IMR-90 (cell line): ENCODE measurements around the gene HLA-F. TPM values are rescaled to one million over a fixed set of nuclear protein-coding genes. Genes with fewer than 3 reads are reported as not detected.
A peak's percentile ranks its signal among the peaks of the same experiment; 100 is the strongest.

ENCODE experiments used
- ATAC-seq: fragments of 200-7000 bp; cut with Tn5 transposase; 2 replicates; pipeline ENCODE4 v1.9.1; 2020; ENCODE audit warnings: low read depth, mild to moderate bottlenecking, moderate library complexity
- BruUV-seq: library from RNA; stranded (reverse); fragments of 400-500 nt; replicated peaks from 2 replicates; lab custom pipeline; 2021; lab: Mats Ljungman, UMichigan
- CTCF ChIA-PET: fragments of 300-600 bp; formaldehyde crosslinking; extraction: SDS; loops from one replicate; lab custom pipeline; 2021; ENCODE audit warnings: antibody characterized with exemption; lab: Yijun Ruan, JAX
- POLR2A ChIA-PET: fragments of 300-600 bp; sonication (Branson Sonifier 250); formaldehyde crosslinking; loops from one replicate; lab custom pipeline; 2022; ENCODE audit warnings: antibody characterized with exemption; ENCODE audit not compliant: unreplicated experiment; lab: Charles Lee
- DNase-seq: peaks from one replicate; pipeline ENCODE4 v3.0.0; 2013
- H2AFZ ChIP-seq: replicated peaks from 2 replicates; pipeline ENCODE3; 2013; ENCODE audit warnings: low read length, mild to moderate bottlenecking; ENCODE audit not compliant: poor library complexity
- H2AK5ac ChIP-seq: 2 replicates; pipeline ENCODE4 v1.6.1; 2013; ENCODE audit warnings: low read depth, low read length, inconsistent platforms
- H2AK9ac ChIP-seq: replicated peaks from 2 replicates; pipeline ENCODE3; 2013; ENCODE audit warnings: mild to moderate bottlenecking, low read depth, low read length, moderate library complexity; ENCODE audit not compliant: poor library complexity
- H2BK120ac ChIP-seq: 2 replicates; pipeline ENCODE4 v1.6.1; 2013; ENCODE audit warnings: low read depth, low read length, inconsistent platforms
- H2BK15ac ChIP-seq: 3 replicates; pipeline ENCODE4 v1.6.1; 2013; ENCODE audit warnings: low read depth, low read length, inconsistent platforms
- H2BK20ac ChIP-seq: 2 replicates; pipeline ENCODE4 v1.6.1; 2013; ENCODE audit warnings: low read depth, mild to moderate bottlenecking, inconsistent platforms, low read length, moderate library complexity
- H2BK5ac ChIP-seq: 2 replicates; pipeline ENCODE4 v1.6.1; 2013; ENCODE audit warnings: mild to moderate bottlenecking, low read depth, low read length, inconsistent platforms; ENCODE audit not compliant: poor library complexity, severe bottlenecking
- H3K14ac ChIP-seq: replicated peaks from 2 replicates; pipeline ENCODE4 v1.6.1; 2013; ENCODE audit warnings: low read depth, low read length, inconsistent platforms
- H3K18ac ChIP-seq: 2 replicates; pipeline ENCODE4 v1.6.1; 2013; ENCODE audit warnings: low read depth, low read length, control low read depth
- H3K23ac ChIP-seq: 2 replicates; pipeline ENCODE4 v1.6.1; 2013; ENCODE audit warnings: low read depth, low read length, inconsistent platforms
- H3K27ac ChIP-seq: 2 replicates; pipeline ENCODE4 v1.5.1; 2013; ENCODE audit warnings: mild to moderate bottlenecking, control low read depth, low read length; ENCODE audit not compliant: insufficient read depth
- H3K27me3 ChIP-seq: 2 replicates; pipeline ENCODE4 v1.6.1; 2013; ENCODE audit warnings: low read length; ENCODE audit not compliant: control insufficient read depth, insufficient read depth
- H3K36me3 ChIP-seq: 2 replicates; pipeline ENCODE4 v1.6.1; 2013; ENCODE audit warnings: low read length, mixed read lengths; ENCODE audit not compliant: control insufficient read depth, insufficient read depth
- H3K4ac ChIP-seq: 2 replicates; pipeline ENCODE4 v1.6.1; 2013; ENCODE audit warnings: low read depth, low read length, inconsistent platforms
- H3K4me1 ChIP-seq: 2 replicates; pipeline ENCODE4 v1.6.1; 2013; ENCODE audit warnings: low read length, mixed read lengths; ENCODE audit not compliant: control insufficient read depth, insufficient read depth
- H3K4me2 ChIP-seq: 2 replicates; pipeline ENCODE4 v1.6.1; 2013; ENCODE audit warnings: low read depth, mild to moderate bottlenecking, control low read depth, low read length, moderate library complexity
- H3K4me3 ChIP-seq: 2 replicates; pipeline ENCODE4 v1.5.1; 2013; ENCODE audit warnings: low read depth, mild to moderate bottlenecking, control low read depth, low read length, moderate library complexity; ENCODE audit not compliant: insufficient read depth
- H3K56ac ChIP-seq: 2 replicates; pipeline ENCODE4 v1.6.1; 2013; ENCODE audit warnings: low read length, inconsistent platforms; ENCODE audit not compliant: insufficient read depth; ENCODE audit errors: extremely low read depth
- H3K79me1 ChIP-seq, 2 experiments: 2 replicates each; pipeline ENCODE4 v1.6.1; 2013; ENCODE audit warnings: low read length in 2 of 2, inconsistent platforms in 1 of 2, low read depth in 1 of 2
- H3K9ac ChIP-seq: 2 replicates; pipeline ENCODE4 v1.6.1; 2013; ENCODE audit warnings: low read depth, low read length, control low read depth
- H3K9me1 ChIP-seq: 2 replicates; pipeline ENCODE4 v1.6.1; 2013; ENCODE audit warnings: low read length, inconsistent platforms; ENCODE audit not compliant: insufficient read depth
- H3K9me3 ChIP-seq: 2 replicates; pipeline ENCODE4 v1.6.1; 2013; ENCODE audit warnings: low read length; ENCODE audit not compliant: control insufficient read depth, insufficient read depth
- H4K20me1 ChIP-seq: 2 replicates; pipeline ENCODE4 v1.6.1; 2013; ENCODE audit warnings: low read length, inconsistent platforms; ENCODE audit not compliant: insufficient read depth
- H4K5ac ChIP-seq: 2 replicates; pipeline ENCODE4 v1.6.1; 2013; ENCODE audit warnings: mild to moderate bottlenecking, low read depth, low read length, control low read depth
- H4K8ac ChIP-seq, 2 experiments: 2 replicates each; pipeline ENCODE4 v1.6.1; 2013; ENCODE audit warnings: low read depth in 2 of 2, low read length in 2 of 2, control low read depth in 1 of 2, inconsistent platforms in 1 of 2
- H4K91ac ChIP-seq: 2 replicates; pipeline ENCODE4 v1.6.1; 2013; ENCODE audit warnings: low read depth, low read length, inconsistent platforms; ENCODE audit not compliant: insufficient read depth
- ELK1 ChIP-seq: fragments of 150-350 bp; IDR thresholded peaks from 2 replicates; pipeline ENCODE4 v1.6.1; 2016; ENCODE audit warnings: low read depth, mild to moderate bottlenecking, low read length, moderate library complexity, borderline replicate concordance
- WGBS, 2 experiments: methylation state at CpG; one replicate each; pipeline versions ENCODE4 v1.1.5 to v1.1.7; 2013; ENCODE audit warnings: missing lambda C conversion rate in 2 of 2; ENCODE audit not compliant: insufficient read length in 1 of 2; ENCODE audit errors: extremely low coverage in 2 of 2; 5-methylcytosine and 5-hydroxymethylcytosine counted together
- dilution Hi-C: fragments of 300-500 bp; cut with HindIII; formaldehyde crosslinking; loops from one replicate; pipeline ENCODE4 v1.14.3; 2018; ENCODE audit warnings: low sequenced_read_pairs; ENCODE audit not compliant: unreplicated experiment
- in situ Hi-C: fragments of 300-500 bp; cut with MboI; formaldehyde crosslinking; loops from 3 replicates; pipeline ENCODE4 v1.14.3; 2019; ENCODE audit warnings: low sequenced_read_pairs, inconsistent platforms, mixed read lengths
- intact Hi-C: fragments of 100-400 bp; cut with micrococcal nuclease; formaldehyde crosslinking; loops from 2 replicates; pipeline ENCODE4 v1.10.0; 2022
- polyA plus RNA-seq, 3 experiments: library from polyadenylated mRNA; depleted of rRNA; stranded (reverse); fragments of >200 nt; gene quantifications; 2 replicates each; pipeline ENCODE4 v1.2.3, GENCODE V29; 2012; ENCODE audit warnings: low replicate concordance in 1 of 3
- total RNA-seq: library from RNA; depleted of rRNA; stranded (reverse); fragments of >200 nt; gene quantifications from 2 replicates; pipeline ENCODE4 v1.2.3, GENCODE V29; 2012
- TF ChIP-seq, protein P1 (sequence below): fragments of 150-350 bp; IDR thresholded peaks from 2 replicates; pipeline ENCODE4 v1.6.1; 2017; ENCODE audit warnings: mild to moderate bottlenecking, antibody characterized with exemption, low read length, low read depth

HLA-F gene
- total and polyA plus RNA-seq, 2 of the 4 experiments (the other 2 are of a cell fraction): not detected

DNA sequence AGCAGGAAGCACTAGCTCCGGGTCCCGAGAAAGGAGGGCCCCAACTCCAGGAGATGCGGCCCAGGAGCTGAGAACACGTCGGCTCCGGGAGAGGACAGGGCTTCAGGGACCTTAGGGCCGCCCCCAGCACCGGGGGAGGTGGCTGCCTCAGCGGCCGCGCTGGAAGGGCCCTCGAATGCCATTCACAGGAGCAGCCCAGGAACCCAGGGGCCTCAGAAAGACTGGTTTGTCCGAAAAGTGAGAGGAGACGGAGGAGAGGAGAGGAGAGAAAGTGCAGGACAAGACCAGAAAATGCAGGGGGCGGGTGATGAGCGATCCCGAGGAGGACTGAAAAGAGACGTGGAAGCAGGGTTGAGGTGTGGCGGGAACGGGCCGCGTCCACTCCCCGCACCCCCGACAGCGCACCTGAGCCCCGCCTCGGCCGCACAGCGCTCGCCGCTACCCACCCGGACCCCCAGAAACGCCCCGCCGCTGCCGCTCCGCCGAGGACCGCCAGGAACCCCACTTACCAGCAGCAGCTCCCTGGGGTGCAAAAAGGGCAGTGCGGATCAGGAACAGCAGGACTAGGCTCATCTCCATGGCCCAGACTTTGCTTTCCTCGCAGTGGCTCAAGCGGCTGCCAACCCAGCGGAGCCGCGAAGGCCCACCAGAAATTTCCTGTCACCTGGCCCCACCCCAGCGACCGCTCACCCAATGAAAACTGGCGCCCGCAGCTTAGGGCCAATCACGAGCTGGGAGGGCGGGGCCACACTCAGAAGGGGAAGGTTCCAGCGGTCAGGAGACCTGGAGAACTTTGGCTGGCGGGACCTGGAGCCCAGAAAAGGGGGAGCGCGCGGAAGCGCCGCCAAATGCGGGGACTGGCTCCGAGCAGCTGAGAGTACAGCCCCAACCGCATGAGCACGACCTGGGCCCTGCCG, 25.4 kb downstream of the HLA-F start:
- dilution Hi-C loops: no loop called here

More for the DNA sequence above, 25.4 kb downstream of the HLA-F start:
- no peak overlapping the region for H2AK5ac ChIP-seq
- H3K14ac ChIP-seq: peak overlapping the region; percentile 80; the same call in 1 of the 2 replicates
- peak overlapping the region; percentile 40 for H3K9ac ChIP-seq
- H3K4me1 ChIP-seq: peaks cover 2% of the 10 kb centered on the region; the same call in 1 of the 2 replicates
- no peaks in the 10 kb centered on the region for H4K20me1 ChIP-seq
- H2AK9ac ChIP-seq: peak overlapping the region; percentile 61
- intact Hi-C loops: no loop called here
- ATAC-seq (peak; percentile 76), DNase-seq (peak; percentile 59)
- no peak overlapping the region for H2BK120ac ChIP-seq
- peak overlapping the region in 1 of 2 experiments; percentile 46; a peak in 1 of 4 replicates for H4K8ac ChIP-seq
- no peak overlapping the region for H4K91ac ChIP-seq
- no peak overlapping the region for H3K4ac ChIP-seq
- no peaks in the 10 kb centered on the region; the same call in 1 of the 2 replicates for H3K27me3 ChIP-seq
- 2% methylated on average over 22 of the region's 63 CpGs; no CpG with 5 or more reads in 1 of the 2 experiments for WGBS, 2 experiments
- peak overlapping the region; percentile 78 for H3K4me2 ChIP-seq
- H3K9me3 ChIP-seq: no peaks in the 10 kb centered on the region
- in situ Hi-C loops: loop anchor here (25.0 kb wide), 1 partner anchor 264 kb away; no protein-coding TSS in a partner anchor
- no peak overlapping the region; the same call in 1 of the 2 replicates for H3K27ac ChIP-seq
- peak overlapping the region; percentile 88 for H2AFZ ChIP-seq
- no TSS peak for BruUV-seq
- no peak overlapping the region for H2BK15ac ChIP-seq
- H3K23ac ChIP-seq: no peak overlapping the region
- H4K5ac ChIP-seq: no peak overlapping the region
- H3K9me1 ChIP-seq: no peaks in the 10 kb centered on the region
- H3K79me1 ChIP-seq: peaks cover 5% of the 10 kb centered on the region in 2 experiments; a peak in 1 of 4 replicates
- POLR2A ChIA-PET: no interaction called here
- peak overlapping the region; percentile 66 for H3K4me3 ChIP-seq
- TF ChIP-seq, protein P1, sequence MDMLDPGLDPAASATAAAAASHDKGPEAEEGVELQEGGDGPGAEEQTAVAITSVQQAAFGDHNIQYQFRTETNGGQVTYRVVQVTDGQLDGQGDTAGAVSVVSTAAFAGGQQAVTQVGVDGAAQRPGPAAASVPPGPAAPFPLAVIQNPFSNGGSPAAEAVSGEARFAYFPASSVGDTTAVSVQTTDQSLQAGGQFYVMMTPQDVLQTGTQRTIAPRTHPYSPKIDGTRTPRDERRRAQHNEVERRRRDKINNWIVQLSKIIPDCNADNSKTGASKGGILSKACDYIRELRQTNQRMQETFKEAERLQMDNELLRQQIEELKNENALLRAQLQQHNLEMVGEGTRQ: peak; percentile 39; the same call in 1 of the 2 replicates
- TF ChIP-seq ELK1: no peak
- H2BK20ac ChIP-seq: no peak overlapping the region
- H2BK5ac ChIP-seq: no peak overlapping the region
- CTCF ChIA-PET: interaction anchor here (0.7 to 1.0 kb wide), 2 partner anchors 10 to 52 kb away, joined by 5 read pairs; no protein-coding TSS in a partner anchor
- H3K36me3 ChIP-seq: peaks cover 2% of the 10 kb centered on the region; the same call in 1 of the 2 replicates
- no peak overlapping the region for H3K56ac ChIP-seq
- H3K18ac ChIP-seq: no peak overlapping the region
